GM10248 (cell line): ENCODE measurements around the gene KLRB1.

ENCODE experiments used
- CTCF ChIA-PET: fragments of 300-600 bp; sonication (Branson Sonifier 250); formaldehyde crosslinking; extraction: SDS; loops from one replicate; lab custom pipeline; 2021; ENCODE audit warnings: antibody characterized with exemption; lab: Yijun Ruan, JAX
- POLR2A ChIA-PET: fragments of 350-650 bp; sonication (Branson Sonifier 250); formaldehyde crosslinking; extraction: SDS; loops from one replicate; lab custom pipeline; 2020; ENCODE audit warnings: antibody characterized with exemption; lab: Yijun Ruan, JAX
- DNase-seq: peaks from one replicate; pipeline ENCODE4 v3.0.0; 2012; ENCODE audit errors: extremely low spot score
- TF ChIP-seq, protein P1 (sequence below): IDR thresholded peaks from 2 replicates; pipeline ENCODE4 v1.5.1; 2012; ENCODE audit warnings: mild to moderate bottlenecking, low read depth; ENCODE audit errors: extremely low read depth, missing control alignments, control extremely low read depth

The KLRB1 gene

DNA sequence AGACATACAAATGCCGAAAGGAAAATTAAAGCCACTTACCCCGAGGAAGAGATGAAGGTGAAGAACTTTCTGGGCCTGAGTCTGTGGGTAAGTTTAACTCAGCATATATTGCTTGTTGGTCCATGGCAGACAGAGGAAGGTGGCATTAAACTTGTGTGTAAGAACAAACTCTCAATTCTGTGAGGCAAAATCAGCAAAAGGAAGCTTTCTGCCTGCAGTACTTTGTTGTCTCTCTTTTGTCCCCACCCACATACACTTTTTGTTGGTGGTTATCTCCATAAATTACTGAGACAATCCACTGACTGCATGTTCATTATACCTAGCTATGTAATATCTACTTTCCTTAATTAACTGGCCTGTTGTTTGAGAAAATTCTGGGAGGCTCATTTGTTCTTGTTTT lies at the start of gene KLRB1:
Gene KLRB1, minus strand, starts transcription at position 201 of the 400 bp plus-strand sequence. Its CDS starts 77 bp downstream, at position 124.
- ChIA-PET CTCF (no interaction called here), POLR2A (no interaction called here)
- TF ChIP-seq, protein P1, sequence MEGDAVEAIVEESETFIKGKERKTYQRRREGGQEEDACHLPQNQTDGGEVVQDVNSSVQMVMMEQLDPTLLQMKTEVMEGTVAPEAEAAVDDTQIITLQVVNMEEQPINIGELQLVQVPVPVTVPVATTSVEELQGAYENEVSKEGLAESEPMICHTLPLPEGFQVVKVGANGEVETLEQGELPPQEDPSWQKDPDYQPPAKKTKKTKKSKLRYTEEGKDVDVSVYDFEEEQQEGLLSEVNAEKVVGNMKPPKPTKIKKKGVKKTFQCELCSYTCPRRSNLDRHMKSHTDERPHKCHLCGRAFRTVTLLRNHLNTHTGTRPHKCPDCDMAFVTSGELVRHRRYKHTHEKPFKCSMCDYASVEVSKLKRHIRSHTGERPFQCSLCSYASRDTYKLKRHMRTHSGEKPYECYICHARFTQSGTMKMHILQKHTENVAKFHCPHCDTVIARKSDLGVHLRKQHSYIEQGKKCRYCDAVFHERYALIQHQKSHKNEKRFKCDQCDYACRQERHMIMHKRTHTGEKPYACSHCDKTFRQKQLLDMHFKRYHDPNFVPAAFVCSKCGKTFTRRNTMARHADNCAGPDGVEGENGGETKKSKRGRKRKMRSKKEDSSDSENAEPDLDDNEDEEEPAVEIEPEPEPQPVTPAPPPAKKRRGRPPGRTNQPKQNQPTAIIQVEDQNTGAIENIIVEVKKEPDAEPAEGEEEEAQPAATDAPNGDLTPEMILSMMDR: no peak
- no peak for DNase-seq

DNA sequence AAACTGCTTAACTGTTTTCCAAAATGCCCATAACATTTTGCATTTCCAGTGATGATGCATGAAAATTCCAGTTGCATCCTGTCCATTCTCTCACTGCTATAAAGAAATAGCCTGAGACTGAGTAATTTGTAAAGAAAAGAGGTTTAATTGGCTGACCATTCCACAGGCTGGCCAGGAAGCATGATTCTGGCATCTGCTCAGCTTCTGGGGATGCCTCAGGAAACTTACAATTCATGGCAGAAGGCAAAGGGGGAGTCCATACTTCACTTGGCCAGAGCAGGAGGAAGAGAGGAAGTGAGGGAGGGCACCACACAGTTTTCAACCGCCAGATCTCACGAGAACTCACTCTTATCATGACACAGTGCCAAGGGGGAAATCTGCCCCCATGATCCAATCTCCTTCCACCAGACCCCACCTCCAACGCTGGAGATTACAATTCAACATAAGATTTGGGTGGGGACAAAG lies 43.6 kb upstream of the KLRB1 start:
- CTCF ChIA-PET: interaction anchor here (1.1 kb wide), 1 partner anchor 29 kb away, joined by 3 read pairs; no protein-coding TSS in a partner anchor
- no peak for DNase-seq
- POLR2A ChIA-PET: interaction anchor here (1.3 kb wide), 1 partner anchor 18 kb away, joined by 4 read pairs; no protein-coding TSS in a partner anchor
- TF ChIP-seq, protein P1: no peak

DNA sequence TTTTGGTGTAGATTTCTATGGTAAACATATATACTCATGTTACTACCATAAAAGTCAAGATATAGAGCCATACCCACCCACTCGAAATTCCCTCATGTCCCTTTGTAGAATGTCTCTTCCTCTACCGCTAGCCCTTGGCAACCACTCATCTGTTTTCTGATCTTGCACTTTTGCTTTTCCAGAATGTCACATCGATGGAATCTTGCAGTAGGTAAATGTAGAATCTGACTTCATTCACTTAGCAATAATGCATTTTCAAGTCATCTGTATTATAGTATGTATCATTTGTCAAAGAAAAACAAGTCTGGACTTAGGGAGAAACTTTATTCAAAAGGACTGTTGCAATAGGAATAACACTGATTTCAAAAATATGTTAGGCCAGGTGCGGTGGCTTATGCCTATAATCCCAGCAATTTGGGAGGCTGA lies 42.4 kb upstream of the KLRB1 start:
- ChIA-PET CTCF (interaction anchor here (1.1 kb wide), 1 partner anchor 30 kb away, joined by 3 read pairs; no protein-coding TSS in a partner anchor), POLR2A (interaction anchor here (0.7 to 1.3 kb wide), 2 partner anchors 19 to 67 kb away, joined by 3 to 4 read pairs; no protein-coding TSS in a partner anchor)
- TF ChIP-seq, protein P1: no peak
- no peak for DNase-seq

DNA sequence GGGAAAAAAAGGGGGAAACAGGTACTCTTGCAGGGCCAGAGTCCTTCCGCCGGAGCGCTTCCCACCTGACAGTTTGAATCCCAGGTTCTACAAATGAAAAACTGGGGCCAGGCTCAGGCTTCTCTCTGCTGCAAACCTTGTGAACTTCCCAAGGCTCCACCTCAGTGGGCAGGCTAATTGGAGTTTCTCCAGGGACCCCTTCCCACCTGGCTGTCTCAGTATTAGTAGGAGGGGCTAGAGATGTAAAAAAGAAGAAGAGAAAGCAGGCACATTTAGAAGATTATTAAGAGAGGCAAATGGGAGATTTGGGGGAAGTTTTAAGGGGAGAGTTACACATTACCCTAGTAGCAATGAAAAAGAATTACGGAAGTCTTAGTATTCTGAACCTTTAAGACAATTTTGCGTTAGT lies 41.8 kb upstream of the KLRB1 start:
- TF ChIP-seq, protein P1: no peak
- CTCF ChIA-PET: no interaction called here
- no peak for DNase-seq
- POLR2A ChIA-PET: no interaction called here

DNA sequence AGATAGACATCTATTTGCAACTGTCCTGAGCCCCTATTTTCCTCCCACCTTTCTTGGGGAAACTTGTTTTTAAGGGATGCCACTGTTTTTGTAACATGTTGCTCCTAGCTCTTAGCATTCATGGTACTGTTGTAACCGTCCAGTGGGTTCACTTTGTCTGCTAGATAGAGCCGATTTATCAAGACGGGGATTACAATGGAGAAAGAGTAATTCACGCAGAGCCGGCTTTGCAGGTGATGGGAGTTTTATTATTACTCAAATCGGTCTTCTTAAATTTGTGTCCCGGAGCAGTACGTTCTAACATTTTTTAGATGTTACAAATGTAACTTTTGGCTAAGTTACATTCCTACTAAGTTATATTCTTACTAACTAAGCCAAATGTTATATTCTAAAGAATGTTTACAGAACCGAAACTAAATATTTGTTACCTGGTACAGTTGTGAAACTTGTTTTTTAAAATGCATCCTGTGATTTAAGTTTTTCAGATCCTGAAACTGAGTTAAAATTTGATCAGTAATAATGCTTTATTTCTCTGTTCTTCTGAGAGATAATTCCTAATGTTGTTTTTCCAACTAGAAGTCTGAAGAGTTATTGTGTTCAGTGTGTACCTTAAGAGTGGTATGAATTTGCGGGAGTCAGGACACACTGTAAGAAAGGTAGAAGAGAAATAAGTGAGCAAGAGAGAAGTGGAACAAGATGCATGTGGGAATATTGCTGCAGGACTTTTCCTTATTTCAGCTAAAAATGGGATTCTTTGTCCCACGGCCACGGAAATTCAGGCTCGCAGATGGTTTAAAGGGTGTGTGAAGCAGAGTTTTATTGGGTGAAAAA lies 41.2 kb upstream of the KLRB1 start:
- CTCF ChIA-PET: interaction anchor here (1.0 to 2.4 kb wide), 5 partner anchors 16 to 94 kb away, joined by 3 to 18 read pairs (median 4); partner anchors contain the start of gene CLEC2D
- DNase-seq: no peak

More for the DNA sequence above, 41.2 kb upstream of the KLRB1 start:
- POLR2A ChIA-PET: interaction anchor here (1.0 to 2.1 kb wide), 8 partner anchors 21 to 110 kb away, joined by 3 to 9 read pairs (median 4); partner anchors contain the start of gene CLEC2D
- TF ChIP-seq, protein P1: no peak
